ENCODE data around the gene CFAP54. TPM values are rescaled to one million over a fixed set of nuclear protein-coding genes. Genes with fewer than 3 reads are reported as not detected.

The CFAP54 gene
- total RNA-seq, 4 donors from 2014 or later = 3.0 to 5.4 (median 4.1) TPM

- Histone ChIP-seq H3K9me3 (no peaks in the 10 kb centered on the region), H3K27me3 (no peaks in the 10 kb centered on the region), H3K27ac (peak overlapping the region in 2 of 3 donors; percentile 54 to 64), H3K4me3 (replicated peaks in 1 of 3) (no peak overlapping the region), H3K4me1 (peaks cover 0 to 22% of the 10 kb centered on the region in 2 donors), H3K36me3 (no peaks in the 10 kb centered on the region)
- 87 to 91% methylated on average over 5 of the region's 5 CpGs for WGBS, 2 donors
- TF ChIP-seq CTCF (IDR thresholded peaks at IDR 0.05) = no peak
- no peak for TF ChIP-seq POLR2A (IDR thresholded peaks at IDR 0.05)
- DNase-seq = no peak
- intact Hi-C loops (cut with DNase I) = loop anchor here (10.0 kb wide), 1 partner anchor 108 kb away; the partner anchor contains the start of gene CDK17
Observed at GRCh38 chr12:96513166-96513565, 23.8 kb downstream of the CFAP54 start.

GRCh38 chr12:96513681-96514080 is 24.3 kb downstream of the CFAP54 start:
- intact Hi-C loops (cut with DNase I) = loop anchor here (10.0 kb wide), 1 partner anchor 109 kb away; the partner anchor contains the start of gene CDK17
- peak overlapping the region; percentile 31 to 64 (median 54) for H3K27ac ChIP-seq
- TF ChIP-seq CTCF (IDR thresholded peaks at IDR 0.05) (no peak), POLR2A (IDR thresholded peaks at IDR 0.05) (no peak)
- H3K4me3 ChIP-seq (replicated peaks in 1 of 3) = no peak overlapping the region
- H3K36me3 ChIP-seq = no peaks in the 10 kb centered on the region
- peak in 1 of 2 donors; percentile 20 for DNase-seq
- no peaks in the 10 kb centered on the region for H3K9me3 ChIP-seq
- H3K4me1 ChIP-seq = peaks cover 0 to 22% of the 10 kb centered on the region in 2 donors
- 25 to 28% methylated on average over 4 of the region's 4 CpGs for WGBS, 2 donors
- no peaks in the 10 kb centered on the region for H3K27me3 ChIP-seq

- no peaks in the 10 kb centered on the region for H3K36me3 ChIP-seq
- WGBS, 2 donors = 11 to 15% methylated on average over 3 of the region's 3 CpGs
- peak; percentile 31 to 56 for DNase-seq
- H3K9me3 ChIP-seq = no peaks in the 10 kb centered on the region
- no peak for TF ChIP-seq CTCF (IDR thresholded peaks at IDR 0.05)
- no peak for TF ChIP-seq POLR2A (IDR thresholded peaks at IDR 0.05)
- intact Hi-C loops (cut with DNase I) = loop anchor here (10.0 kb wide), 1 partner anchor 110 kb away; the partner anchor contains the start of gene CDK17
- no peaks in the 10 kb centered on the region for H3K27me3 ChIP-seq
- H3K4me1 ChIP-seq = peaks cover 0 to 22% of the 10 kb centered on the region in 2 donors
- no peak overlapping the region for H3K4me3 ChIP-seq (replicated peaks in 1 of 3)
- peak overlapping the region; percentile 46 to 64 (median 54) for H3K27ac ChIP-seq
Observed at GRCh38 chr12:96514328-96514727, 25.0 kb downstream of the CFAP54 start.

GRCh38 chr12:96516472-96517430 is 27.4 kb downstream of the CFAP54 start:
- Histone ChIP-seq H3K4me3 (replicated peaks in 1 of 3) (no peak overlapping the region), H3K27me3 (no peaks in the 10 kb centered on the region), H3K9me3 (no peaks in the 10 kb centered on the region), H3K36me3 (no peaks in the 10 kb centered on the region), H3K4me1 (peaks cover 0 to 19% of the 10 kb centered on the region in 2 donors), H3K27ac (no peak overlapping the region)
- TF ChIP-seq CTCF (IDR thresholded peaks at IDR 0.05) (peak; percentile 19 to 90 (median 66)), POLR2A (IDR thresholded peaks at IDR 0.05) (no peak)
- WGBS, 2 donors = 39 to 42% methylated on average over 8 of the region's 8 CpGs
- peak; percentile 81 to 85 for DNase-seq
- intact Hi-C loops (cut with DNase I) = loop anchor here (5.0 to 10.0 kb wide), 2 partner anchors 112 to 454 kb away; partner anchors contain the start of gene CDK17

GRCh38 chr12:96520767-96521166 is 31.4 kb downstream of the CFAP54 start:
- H3K36me3 ChIP-seq = no peaks in the 10 kb centered on the region
- no peaks in the 10 kb centered on the region for H3K9me3 ChIP-seq
- 91% methylated on average over 3 of the region's 3 CpGs for WGBS, 2 donors
- no peaks in the 10 kb centered on the region for H3K27me3 ChIP-seq
- no peak overlapping the region for H3K4me3 ChIP-seq (replicated peaks in 1 of 3)
- intact Hi-C loops (cut with DNase I) = no loop called here
- H3K27ac ChIP-seq = no peak overlapping the region
- DNase-seq = no peak
- TF ChIP-seq CTCF (IDR thresholded peaks at IDR 0.05) (no peak), POLR2A (IDR thresholded peaks at IDR 0.05) (no peak)
- H3K4me1 ChIP-seq = no peaks in the 10 kb centered on the region

All from thyroid gland (tissue), 4 donors.